Fibroblast of lung (primary cell): ENCODE data around the gene FOXK2.

ENCODE experiments used
- CTCF ChIP-seq, 2 donors: IDR thresholded peaks in 1 of 2; conservative IDR thresholded peaks in 1 of 2; 1 replicate in 1 of 2; 2 replicates in 1 of 2; pipeline ENCODE4 v1.5.1; 2011 to 2012; ENCODE audit warnings: low read length in 2 of 2, control low read depth in 1 of 2, inconsistent platforms in 1 of 2, low read depth in 1 of 2, mild to moderate bottlenecking in 1 of 2
- EZH2 ChIP-seq: IDR thresholded peaks from 2 replicates; pipeline ENCODE4 v1.5.1; 2012; ENCODE audit warnings: low read length, control low read depth, mild to moderate bottlenecking; ENCODE audit errors: missing control alignments

GRCh38 chr17:82605939-82606600, 86.5 kb downstream of the FOXK2 start:
- no peak for TF ChIP-seq CTCF (conservative IDR thresholded peaks at IDR 0.05 in 1 of 2, IDR thresholded peaks at IDR 0.05 in 1 of 2; ENCODE audit: low read depth in 1 of 2, low read length in 2 of 2)
- no peak for TF ChIP-seq EZH2
